ENCODE data around the gene ABHD16B. TPM values are rescaled to one million over a fixed set of nuclear protein-coding genes. Genes with fewer than 3 reads are reported as not detected.

ABHD16B gene
- total and polyA plus RNA-seq, 2 experiments from 2014 or later, result not detected

DNA sequence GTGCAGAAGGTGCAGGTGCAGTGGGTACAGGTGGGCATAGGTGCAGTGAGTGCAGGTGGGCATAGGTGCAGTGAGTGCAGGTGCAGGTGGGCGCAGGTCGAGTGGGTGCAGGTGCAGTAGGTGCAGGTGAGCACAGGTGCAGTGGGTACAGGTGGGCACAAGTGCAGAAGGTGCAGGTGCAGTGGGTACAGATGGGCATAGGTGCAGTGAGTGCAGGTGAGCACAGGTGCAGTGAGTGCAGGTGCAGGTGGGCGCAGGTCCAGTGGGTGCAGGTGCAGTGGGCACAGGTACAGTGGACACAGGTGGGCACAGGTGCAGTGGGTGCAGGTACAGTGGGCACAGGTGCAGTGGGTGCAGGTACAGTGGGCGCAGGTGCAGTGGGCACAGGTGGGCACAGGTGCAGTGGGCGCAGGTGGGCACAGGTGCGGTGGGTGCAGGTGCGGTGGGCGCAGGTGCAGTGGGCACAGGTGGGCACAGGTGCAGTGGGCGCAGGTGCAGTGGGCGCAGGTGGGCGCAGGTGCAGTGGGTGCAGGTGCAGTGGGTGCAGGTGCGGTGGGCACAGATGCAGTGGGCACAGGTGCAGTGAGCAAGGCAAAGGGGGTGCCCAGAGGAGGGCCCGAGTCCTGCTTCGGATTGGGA is 45.6 kb upstream of the ABHD16B start:
- ATAC-seq (no peak), DNase-seq (ENCODE audit: low spot score) (no peak)
- Histone ChIP-seq H3K27me3 (ENCODE audit: insufficient read depth) (no peaks in the 10 kb centered on the region), H2AFZ (no peak overlapping the region), H3K27ac (ENCODE audit: low read depth) (no peak overlapping the region), H3K36me3 (ENCODE audit: insufficient read depth) (no peaks in the 10 kb centered on the region), H3K79me2 (replicated peaks; ENCODE audit: insufficient read depth) (peaks cover 58% of the 10 kb centered on the region), H3K4me3 (no peak overlapping the region), H3K9me2 (ENCODE audit: insufficient read depth) (no peaks in the 10 kb centered on the region), H3K4me2 (no peak overlapping the region), H3K4me1 (ENCODE audit: insufficient read depth) (no peaks in the 10 kb centered on the region), H3F3A (replicated peaks; ENCODE audit: low read depth) (0 out of 2 replicates have a peak, but pooled peaks cover 3% of the 10 kb centered on the region), H4K20me1 (replicated peaks; ENCODE audit: insufficient read depth) (peaks cover 11% of the 10 kb centered on the region)
- peaks cover 9% of the 10 kb centered on the region for H3K4me1 Mint-ChIP-seq
- H3K27ac Mint-ChIP-seq, result no peak overlapping the region; the same call in 1 of the 2 replicates
- H3K36me3 Mint-ChIP-seq (ENCODE audit: low read depth), result peaks cover 11% of the 10 kb centered on the region; the same call in 2 of the 3 replicates
- H3K9me3 Mint-ChIP-seq, result peaks cover 8% of the 10 kb centered on the region
- H3K27me3 Mint-ChIP-seq (ENCODE audit: insufficient read depth, low read depth, poor library complexity), result peaks cover 22% of the 10 kb centered on the region
- TF ChIP-seq, protein P1, sequence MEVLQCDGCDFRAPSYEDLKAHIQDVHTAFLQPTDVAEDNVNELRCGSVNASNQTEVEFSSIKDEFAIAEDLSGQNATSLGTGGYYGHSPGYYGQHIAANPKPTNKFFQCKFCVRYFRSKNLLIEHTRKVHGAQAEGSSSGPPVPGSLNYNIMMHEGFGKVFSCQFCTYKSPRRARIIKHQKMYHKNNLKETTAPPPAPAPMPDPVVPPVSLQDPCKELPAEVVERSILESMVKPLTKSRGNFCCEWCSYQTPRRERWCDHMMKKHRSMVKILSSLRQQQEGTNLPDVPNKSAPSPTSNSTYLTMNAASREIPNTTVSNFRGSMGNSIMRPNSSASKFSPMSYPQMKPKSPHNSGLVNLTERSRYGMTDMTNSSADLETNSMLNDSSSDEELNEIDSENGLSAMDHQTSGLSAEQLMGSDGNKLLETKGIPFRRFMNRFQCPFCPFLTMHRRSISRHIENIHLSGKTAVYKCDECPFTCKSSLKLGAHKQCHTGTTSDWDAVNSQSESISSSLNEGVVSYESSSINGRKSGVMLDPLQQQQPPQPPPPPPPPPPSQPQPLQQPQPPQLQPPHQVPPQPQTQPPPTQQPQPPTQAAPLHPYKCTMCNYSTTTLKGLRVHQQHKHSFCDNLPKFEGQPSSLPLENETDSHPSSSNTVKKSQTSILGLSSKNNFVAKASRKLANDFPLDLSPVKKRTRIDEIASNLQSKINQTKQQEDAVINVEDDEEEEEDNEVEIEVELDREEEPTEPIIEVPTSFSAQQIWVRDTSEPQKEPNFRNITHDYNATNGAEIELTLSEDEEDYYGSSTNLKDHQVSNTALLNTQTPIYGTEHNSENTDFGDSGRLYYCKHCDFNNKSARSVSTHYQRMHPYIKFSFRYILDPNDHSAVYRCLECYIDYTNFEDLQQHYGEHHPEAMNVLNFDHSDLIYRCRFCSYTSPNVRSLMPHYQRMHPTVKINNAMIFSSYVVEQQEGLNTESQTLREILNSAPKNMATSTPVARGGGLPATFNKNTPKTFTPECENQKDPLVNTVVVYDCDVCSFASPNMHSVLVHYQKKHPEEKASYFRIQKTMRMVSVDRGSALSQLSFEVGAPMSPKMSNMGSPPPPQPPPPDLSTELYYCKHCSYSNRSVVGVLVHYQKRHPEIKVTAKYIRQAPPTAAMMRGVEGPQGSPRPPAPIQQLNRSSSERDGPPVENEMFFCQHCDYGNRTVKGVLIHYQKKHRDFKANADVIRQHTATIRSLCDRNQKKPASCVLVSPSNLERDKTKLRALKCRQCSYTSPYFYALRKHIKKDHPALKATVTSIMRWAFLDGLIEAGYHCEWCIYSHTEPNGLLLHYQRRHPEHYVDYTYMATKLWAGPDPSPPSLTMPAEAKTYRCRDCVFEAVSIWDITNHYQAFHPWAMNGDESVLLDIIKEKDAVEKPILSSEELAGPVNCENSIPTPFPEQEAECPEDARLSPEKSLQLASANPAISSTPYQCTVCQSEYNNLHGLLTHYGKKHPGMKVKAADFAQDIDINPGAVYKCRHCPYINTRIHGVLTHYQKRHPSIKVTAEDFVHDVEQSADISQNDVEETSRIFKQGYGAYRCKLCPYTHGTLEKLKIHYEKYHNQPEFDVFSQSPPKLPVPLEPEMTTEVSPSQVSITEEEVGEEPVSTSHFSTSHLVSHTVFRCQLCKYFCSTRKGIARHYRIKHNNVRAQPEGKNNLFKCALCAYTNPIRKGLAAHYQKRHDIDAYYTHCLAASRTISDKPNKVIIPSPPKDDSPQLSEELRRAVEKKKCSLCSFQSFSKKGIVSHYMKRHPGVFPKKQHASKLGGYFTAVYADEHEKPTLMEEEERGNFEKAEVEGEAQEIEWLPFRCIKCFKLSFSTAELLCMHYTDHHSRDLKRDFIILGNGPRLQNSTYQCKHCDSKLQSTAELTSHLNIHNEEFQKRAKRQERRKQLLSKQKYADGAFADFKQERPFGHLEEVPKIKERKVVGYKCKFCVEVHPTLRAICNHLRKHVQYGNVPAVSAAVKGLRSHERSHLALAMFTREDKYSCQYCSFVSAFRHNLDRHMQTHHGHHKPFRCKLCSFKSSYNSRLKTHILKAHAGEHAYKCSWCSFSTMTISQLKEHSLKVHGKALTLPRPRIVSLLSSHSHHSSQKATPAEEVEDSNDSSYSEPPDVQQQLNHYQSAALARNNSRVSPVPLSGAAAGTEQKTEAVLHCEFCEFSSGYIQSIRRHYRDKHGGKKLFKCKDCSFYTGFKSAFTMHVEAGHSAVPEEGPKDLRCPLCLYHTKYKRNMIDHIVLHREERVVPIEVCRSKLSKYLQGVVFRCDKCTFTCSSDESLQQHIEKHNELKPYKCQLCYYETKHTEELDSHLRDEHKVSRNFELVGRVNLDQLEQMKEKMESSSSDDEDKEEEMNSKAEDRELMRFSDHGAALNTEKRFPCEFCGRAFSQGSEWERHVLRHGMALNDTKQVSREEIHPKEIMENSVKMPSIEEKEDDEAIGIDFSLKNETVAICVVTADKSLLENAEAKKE (CRISPR knock-in tag; IDR thresholded peaks at IDR 0.05), result no peak
- no peak for TF ChIP-seq CREB1 (CRISPR knock-in tag; IDR thresholded peaks at IDR 0.05; ENCODE audit: low read depth)
- no peak for TF ChIP-seq ZNF331 (CRISPR knock-in tag; IDR thresholded peaks at IDR 0.05; ENCODE audit: low read depth)
- no peak for TF ChIP-seq NANOG (IDR thresholded peaks at IDR 0.05; ENCODE audit: borderline replicate concordance)
- TF ChIP-seq JUNB (IDR thresholded peaks at IDR 0.05; ENCODE audit: unreplicated experiment), result no peak
- TF ChIP-seq EZH2 (IDR thresholded peaks at IDR 0.05; ENCODE audit: low read depth, unreplicated experiment), result no peak
- TF ChIP-seq, protein P2, sequence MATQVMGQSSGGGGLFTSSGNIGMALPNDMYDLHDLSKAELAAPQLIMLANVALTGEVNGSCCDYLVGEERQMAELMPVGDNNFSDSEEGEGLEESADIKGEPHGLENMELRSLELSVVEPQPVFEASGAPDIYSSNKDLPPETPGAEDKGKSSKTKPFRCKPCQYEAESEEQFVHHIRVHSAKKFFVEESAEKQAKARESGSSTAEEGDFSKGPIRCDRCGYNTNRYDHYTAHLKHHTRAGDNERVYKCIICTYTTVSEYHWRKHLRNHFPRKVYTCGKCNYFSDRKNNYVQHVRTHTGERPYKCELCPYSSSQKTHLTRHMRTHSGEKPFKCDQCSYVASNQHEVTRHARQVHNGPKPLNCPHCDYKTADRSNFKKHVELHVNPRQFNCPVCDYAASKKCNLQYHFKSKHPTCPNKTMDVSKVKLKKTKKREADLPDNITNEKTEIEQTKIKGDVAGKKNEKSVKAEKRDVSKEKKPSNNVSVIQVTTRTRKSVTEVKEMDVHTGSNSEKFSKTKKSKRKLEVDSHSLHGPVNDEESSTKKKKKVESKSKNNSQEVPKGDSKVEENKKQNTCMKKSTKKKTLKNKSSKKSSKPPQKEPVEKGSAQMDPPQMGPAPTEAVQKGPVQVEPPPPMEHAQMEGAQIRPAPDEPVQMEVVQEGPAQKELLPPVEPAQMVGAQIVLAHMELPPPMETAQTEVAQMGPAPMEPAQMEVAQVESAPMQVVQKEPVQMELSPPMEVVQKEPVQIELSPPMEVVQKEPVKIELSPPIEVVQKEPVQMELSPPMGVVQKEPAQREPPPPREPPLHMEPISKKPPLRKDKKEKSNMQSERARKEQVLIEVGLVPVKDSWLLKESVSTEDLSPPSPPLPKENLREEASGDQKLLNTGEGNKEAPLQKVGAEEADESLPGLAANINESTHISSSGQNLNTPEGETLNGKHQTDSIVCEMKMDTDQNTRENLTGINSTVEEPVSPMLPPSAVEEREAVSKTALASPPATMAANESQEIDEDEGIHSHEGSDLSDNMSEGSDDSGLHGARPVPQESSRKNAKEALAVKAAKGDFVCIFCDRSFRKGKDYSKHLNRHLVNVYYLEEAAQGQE (IDR thresholded peaks at IDR 0.05; ENCODE audit: unreplicated experiment), result no peak
- TF ChIP-seq STAT1 (IDR thresholded peaks at IDR 0.05; ENCODE audit: unreplicated experiment), result no peak
- TF ChIP-seq ZNF114 (CRISPR knock-in tag; IDR thresholded peaks at IDR 0.05), result no peak
- no peak for TF ChIP-seq EZH2phosphoT487 (IDR thresholded peaks at IDR 0.05; ENCODE audit: unreplicated experiment)
- TF ChIP-seq, protein P3, sequence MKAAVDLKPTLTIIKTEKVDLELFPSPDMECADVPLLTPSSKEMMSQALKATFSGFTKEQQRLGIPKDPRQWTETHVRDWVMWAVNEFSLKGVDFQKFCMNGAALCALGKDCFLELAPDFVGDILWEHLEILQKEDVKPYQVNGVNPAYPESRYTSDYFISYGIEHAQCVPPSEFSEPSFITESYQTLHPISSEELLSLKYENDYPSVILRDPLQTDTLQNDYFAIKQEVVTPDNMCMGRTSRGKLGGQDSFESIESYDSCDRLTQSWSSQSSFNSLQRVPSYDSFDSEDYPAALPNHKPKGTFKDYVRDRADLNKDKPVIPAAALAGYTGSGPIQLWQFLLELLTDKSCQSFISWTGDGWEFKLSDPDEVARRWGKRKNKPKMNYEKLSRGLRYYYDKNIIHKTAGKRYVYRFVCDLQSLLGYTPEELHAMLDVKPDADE (IDR thresholded peaks at IDR 0.05), result no peak
- no peak for TF ChIP-seq POLR2AphosphoS5 (IDR thresholded peaks at IDR 0.05; ENCODE audit: low read depth)
- TF ChIP-seq, protein P4, sequence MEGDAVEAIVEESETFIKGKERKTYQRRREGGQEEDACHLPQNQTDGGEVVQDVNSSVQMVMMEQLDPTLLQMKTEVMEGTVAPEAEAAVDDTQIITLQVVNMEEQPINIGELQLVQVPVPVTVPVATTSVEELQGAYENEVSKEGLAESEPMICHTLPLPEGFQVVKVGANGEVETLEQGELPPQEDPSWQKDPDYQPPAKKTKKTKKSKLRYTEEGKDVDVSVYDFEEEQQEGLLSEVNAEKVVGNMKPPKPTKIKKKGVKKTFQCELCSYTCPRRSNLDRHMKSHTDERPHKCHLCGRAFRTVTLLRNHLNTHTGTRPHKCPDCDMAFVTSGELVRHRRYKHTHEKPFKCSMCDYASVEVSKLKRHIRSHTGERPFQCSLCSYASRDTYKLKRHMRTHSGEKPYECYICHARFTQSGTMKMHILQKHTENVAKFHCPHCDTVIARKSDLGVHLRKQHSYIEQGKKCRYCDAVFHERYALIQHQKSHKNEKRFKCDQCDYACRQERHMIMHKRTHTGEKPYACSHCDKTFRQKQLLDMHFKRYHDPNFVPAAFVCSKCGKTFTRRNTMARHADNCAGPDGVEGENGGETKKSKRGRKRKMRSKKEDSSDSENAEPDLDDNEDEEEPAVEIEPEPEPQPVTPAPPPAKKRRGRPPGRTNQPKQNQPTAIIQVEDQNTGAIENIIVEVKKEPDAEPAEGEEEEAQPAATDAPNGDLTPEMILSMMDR (conservative IDR thresholded peaks at IDR 0.05; ENCODE audit: low read depth in 2 of 2), result no peak
- H3K4me3 Mint-ChIP-seq, result no peak overlapping the region
